Measurements from ENCODE around the gene OR8B12.

Gene OR8B12, protein sequence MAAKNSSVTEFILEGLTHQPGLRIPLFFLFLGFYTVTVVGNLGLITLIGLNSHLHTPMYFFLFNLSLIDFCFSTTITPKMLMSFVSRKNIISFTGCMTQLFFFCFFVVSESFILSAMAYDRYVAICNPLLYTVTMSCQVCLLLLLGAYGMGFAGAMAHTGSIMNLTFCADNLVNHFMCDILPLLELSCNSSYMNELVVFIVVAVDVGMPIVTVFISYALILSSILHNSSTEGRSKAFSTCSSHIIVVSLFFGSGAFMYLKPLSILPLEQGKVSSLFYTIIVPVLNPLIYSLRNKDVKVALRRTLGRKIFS

DNA sequence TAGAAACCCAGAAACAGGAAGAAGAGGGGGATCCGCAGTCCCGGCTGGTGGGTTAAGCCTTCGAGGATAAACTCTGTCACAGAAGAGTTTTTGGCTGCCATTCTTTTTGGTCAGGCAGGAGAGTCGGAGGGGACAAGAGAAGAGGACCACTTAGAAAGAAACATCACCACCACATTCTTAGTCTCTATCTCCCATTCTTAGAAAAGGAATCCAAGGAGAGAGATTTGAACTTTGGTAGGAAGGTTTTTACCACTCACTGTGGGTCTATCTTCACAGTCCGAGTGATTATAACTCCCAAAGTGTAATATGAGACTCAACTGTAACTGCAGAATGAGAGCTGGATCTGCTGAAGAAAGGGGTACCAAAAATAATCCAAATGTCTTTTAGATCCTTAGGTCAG lies at the start of gene OR8B12:
Gene OR8B12 (minus strand): TSS at position 101 of the 400 bp plus-strand sequence. CDS start 0 bp downstream, at position 101.
- TF ChIP-seq, protein P1, sequence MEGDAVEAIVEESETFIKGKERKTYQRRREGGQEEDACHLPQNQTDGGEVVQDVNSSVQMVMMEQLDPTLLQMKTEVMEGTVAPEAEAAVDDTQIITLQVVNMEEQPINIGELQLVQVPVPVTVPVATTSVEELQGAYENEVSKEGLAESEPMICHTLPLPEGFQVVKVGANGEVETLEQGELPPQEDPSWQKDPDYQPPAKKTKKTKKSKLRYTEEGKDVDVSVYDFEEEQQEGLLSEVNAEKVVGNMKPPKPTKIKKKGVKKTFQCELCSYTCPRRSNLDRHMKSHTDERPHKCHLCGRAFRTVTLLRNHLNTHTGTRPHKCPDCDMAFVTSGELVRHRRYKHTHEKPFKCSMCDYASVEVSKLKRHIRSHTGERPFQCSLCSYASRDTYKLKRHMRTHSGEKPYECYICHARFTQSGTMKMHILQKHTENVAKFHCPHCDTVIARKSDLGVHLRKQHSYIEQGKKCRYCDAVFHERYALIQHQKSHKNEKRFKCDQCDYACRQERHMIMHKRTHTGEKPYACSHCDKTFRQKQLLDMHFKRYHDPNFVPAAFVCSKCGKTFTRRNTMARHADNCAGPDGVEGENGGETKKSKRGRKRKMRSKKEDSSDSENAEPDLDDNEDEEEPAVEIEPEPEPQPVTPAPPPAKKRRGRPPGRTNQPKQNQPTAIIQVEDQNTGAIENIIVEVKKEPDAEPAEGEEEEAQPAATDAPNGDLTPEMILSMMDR (IDR thresholded peaks at IDR 0.05; ENCODE audit: low read length, missing control alignments), result no peak
- no peak within 1 kb of the TSS for H3K4me3 ChIP-seq (replicated peaks; ENCODE audit: low read depth, low read length)
- no peak for DNase-seq (ENCODE audit: low read depth)

DNA sequence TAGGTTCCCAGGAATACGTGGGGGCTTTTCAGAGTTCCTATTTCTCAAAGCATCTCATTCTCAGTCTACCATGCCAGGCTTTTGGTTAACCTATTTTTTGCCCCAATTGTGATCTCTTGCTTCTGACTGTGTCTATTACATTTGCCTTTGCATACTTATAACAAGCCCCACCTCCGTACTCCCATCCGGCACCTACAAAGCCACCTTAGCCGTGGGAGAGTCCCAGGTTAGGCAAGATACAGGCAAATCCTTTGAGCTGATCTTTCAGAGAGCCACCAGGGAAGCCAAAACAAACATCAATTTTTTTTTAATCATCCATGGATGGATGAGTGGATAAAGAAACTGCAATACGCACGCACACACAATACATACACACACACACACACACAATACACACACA lies 49.2 kb upstream of the OR8B12 start:
- no peak for DNase-seq (ENCODE audit: low read depth)
- H3K4me3 ChIP-seq (replicated peaks; ENCODE audit: low read depth, low read length), result no peak overlapping the region
- TF ChIP-seq, protein P1 (IDR thresholded peaks at IDR 0.05; ENCODE audit: low read length, missing control alignments), result no peak

DNA sequence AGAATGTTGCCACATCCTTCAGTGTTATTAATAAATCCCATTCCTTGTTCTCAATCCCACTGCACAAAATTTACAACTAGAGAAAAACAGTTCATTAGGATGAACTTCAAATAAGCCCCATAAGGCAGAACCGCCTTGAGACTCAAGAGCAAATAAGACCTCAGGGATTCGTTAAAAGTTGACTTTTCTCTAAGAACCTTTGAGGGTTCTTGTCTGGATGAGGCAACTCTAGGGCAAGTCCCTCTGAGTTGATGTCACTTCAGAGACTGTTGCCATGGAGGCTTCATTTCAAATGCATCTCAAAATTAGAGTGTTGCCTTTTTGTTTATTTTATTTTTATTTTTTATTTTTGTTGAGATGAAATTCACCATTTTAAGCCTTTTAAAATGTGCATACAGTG lies 48.0 kb upstream of the OR8B12 start:
- H3K4me3 ChIP-seq (replicated peaks; ENCODE audit: low read depth, low read length), result no peak overlapping the region
- DNase-seq (ENCODE audit: low read depth), result no peak
- TF ChIP-seq, protein P1 (IDR thresholded peaks at IDR 0.05; ENCODE audit: low read length, missing control alignments), result no peak

DNA sequence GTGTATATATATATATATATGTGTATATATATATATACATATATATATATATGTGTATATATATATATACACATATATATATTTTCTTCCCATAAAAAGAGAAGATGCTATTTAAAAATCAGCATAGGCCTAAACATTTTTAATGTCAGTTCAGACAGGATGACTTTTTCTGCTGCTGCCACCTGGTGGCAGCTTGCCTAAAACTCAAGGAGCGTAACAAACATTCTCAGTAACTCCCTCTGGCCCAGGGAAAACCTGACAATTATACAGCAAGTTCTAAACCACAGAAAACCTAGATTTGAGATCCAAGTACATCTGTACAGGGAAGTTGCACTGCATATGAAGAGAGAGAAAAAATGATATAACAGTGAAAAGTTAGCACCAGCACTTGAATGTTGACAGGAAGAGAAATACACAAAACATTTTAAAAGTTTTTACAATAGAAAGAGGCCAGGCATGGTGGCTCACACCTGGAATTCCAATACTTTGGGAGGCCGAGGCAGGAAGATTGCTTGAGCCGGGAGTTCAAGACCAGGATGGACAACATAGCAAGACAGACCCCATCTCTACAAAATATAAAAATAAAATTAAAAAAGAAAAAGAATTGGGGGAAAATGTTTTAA lies 42.9 kb upstream of the OR8B12 start:
- TF ChIP-seq, protein P1 (IDR thresholded peaks at IDR 0.05; ENCODE audit: low read length, missing control alignments), result peak; percentile 75
- H3K4me3 ChIP-seq (replicated peaks; ENCODE audit: low read depth, low read length), result no peak overlapping the region
- peak; percentile 80 for DNase-seq (ENCODE audit: low read depth)

DNA sequence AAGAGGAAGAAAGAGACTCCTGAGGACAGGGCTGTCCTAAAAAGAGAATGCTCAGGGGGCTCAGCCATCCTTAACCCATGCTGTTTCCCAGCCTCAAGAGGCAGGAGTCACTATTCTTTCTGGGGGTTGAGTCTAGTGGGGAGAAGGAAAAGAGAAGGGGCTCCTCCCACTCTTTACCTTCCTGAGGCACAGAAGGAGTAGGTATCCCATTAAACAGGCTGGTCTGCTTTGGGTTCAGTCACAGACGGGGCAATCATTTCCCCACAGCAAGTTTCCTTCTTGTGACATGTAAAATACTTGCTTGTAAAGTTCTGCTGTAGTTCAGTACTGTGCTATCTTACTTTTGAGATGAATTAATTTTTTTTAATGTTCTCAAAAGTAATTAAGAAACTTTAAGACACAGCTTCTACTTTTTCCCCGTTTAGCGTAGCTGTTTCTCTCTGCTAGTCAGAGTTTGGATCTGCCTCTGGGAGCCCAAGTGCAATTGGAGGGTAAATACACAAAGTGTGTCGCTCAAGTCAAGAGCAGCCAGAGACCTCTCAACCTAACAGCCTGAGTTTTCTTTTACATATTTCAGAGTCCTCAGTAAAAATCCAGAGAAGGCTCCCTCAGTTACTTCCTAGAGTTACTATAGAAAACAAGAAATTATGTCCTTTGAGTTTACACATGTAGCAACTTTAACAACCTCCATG lies 41.4 kb upstream of the OR8B12 start:
- DNase-seq (ENCODE audit: low read depth), result no peak

DNA sequence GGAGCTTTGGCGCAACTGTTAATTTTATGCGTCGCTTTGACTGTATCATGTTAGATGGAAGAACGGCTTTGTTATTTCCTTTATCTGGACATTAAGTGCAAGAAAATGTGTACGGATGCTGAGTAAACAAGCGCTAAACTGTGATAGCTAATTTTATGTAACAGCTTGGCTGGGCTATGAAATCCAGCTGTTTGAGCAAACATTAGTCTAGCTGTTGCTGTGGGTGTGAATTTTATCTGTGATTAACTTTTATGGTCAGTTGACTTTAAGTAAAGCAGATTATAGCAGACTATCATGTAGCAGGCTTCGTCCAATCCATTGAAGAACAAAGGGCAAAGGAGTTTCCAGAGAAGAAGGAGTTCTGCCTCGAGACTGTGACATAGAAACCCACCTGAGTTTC lies 40.3 kb upstream of the OR8B12 start:
- no peak for DNase-seq (ENCODE audit: low read depth)
- TF ChIP-seq, protein P1 (IDR thresholded peaks at IDR 0.05; ENCODE audit: low read length, missing control alignments), result no peak
- H3K4me3 ChIP-seq (replicated peaks; ENCODE audit: low read depth, low read length), result no peak overlapping the region

More for the DNA sequence above, 41.4 kb upstream of the OR8B12 start:
- H3K4me3 ChIP-seq (replicated peaks; ENCODE audit: low read depth, low read length), result no peak overlapping the region
- TF ChIP-seq, protein P1 (IDR thresholded peaks at IDR 0.05; ENCODE audit: low read length, missing control alignments), result no peak

Measured in fibroblast of pulmonary artery (primary cell).